Left lung (tissue), 10 donors: ENCODE data around the gene OR1L8. TPM values are rescaled to one million over a fixed set of nuclear protein-coding genes. Genes with fewer than 3 reads are reported as not detected.

Experiments
- ATAC-seq: fragments of 200-7000 bp; cut with Tn5 transposase; one replicate; pipeline ENCODE4 v1.9.1; 2020; ENCODE audit warnings: moderate library complexity
- DNase-seq, 4 donors: peaks; one replicate each; pipeline ENCODE4 v3.0.0-alpha.2; 2013 to 2020
- H3K27ac ChIP-seq, 2 donors: fragments of 200-600 bp; sonication (generic) in 1 of 2; one replicate each; pipeline versions ENCODE4 v1.5.0 to v1.8.0; 2020 to 2021
- H3K27me3 ChIP-seq, 2 donors: fragments of 200-600 bp; sonication (generic) in 1 of 2; one replicate each; pipeline versions ENCODE4 v1.5.0 to v1.8.0; 2020 to 2021
- H3K36me3 ChIP-seq, 2 donors: fragments of 200-600 bp; sonication (generic) in 1 of 2; one replicate each; pipeline versions ENCODE4 v1.5.0 to v1.8.0; 2020 to 2021
- H3K4me1 ChIP-seq, 2 donors: fragments of 200-600 bp; one replicate each; pipeline ENCODE4 v1.8.0; 2021
- H3K4me3 ChIP-seq, 2 donors: fragments of 200-600 bp; sonication (generic) in 1 of 2; one replicate each; pipeline versions ENCODE4 v1.5.0 to v1.8.0; 2020 to 2021; ENCODE audit warnings: mild to moderate bottlenecking in 1 of 2
- H3K9me3 ChIP-seq, 2 donors: fragments of 200-600 bp; sonication (generic) in 1 of 2; one replicate each; pipeline versions ENCODE4 v1.5.0 to v1.8.0; 2020 to 2021
- intact Hi-C, 2 donors: fragments of 100-400 bp; cut with DNase I; formaldehyde crosslinking; loops; one replicate each; pipeline versions ENCODE4 v1.11.2 to v1.14.2; 2022
- polyA plus RNA-seq, 6 donors: library from polyadenylated mRNA; unstranded; fragments of 120-200 nt; gene quantifications; one replicate each; pipeline ENCODE4 v1.2.1, GENCODE V29; 2013; ENCODE audit not compliant: insufficient read length in 6 of 6
- total RNA-seq, 2 donors: library from RNA; stranded (reverse); fragmentation: NEBNext Ultra II Directional; extraction: Animal tissue kit (Norgen Biotek cat#: 25700); gene quantifications; one replicate each; pipeline ENCODE4 v1.2.1, GENCODE V29; 2021
- TF ChIP-seq, protein P1 (sequence below), 2 donors: fragments of 200-600 bp; sonication (generic) in 1 of 2; IDR thresholded peaks; one replicate each; pipeline versions ENCODE4 v1.5.0 to v1.8.0; 2021; ENCODE audit warnings: antibody characterized with exemption in 2 of 2
- donor health status: DM: no; HTN: yes; CAD: no.
- donor health status: DM: no; HTN: no; CAD: no.

Gene OR1L8
- total and polyA plus RNA-seq, 8 donors, result 0.10 to 0.52 (median 0.37) TPM; not detected in 2

DNA sequence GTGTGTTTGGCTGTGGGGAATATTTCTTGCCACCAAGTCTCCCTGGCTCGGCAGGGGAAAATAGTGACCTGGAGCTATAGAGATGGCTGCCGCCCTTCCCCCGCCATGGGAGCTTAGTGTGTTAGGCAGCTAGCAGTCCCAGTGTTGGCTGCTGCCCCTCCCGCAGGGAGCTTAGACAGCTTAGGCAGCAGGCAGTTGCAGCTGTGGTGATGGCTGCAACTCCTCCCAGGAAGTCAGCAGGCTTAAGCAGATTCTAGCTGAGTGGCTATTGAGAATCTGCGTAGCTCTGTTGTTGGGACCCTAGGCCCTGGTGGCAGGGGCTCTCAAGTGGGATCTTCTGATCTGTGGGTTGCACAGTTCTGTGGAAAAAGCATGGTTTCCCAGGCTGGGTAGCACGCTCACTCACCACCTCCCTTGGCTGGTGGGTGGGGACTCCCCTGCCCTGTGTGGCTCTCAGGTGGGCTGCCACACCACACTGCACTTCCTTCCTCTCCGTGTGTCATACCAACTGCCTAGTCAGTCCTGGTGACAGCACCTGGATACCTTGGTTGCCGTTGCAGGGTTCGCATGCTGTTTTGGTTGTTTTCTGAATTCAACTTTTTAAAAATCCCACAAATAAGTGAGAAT is 20.9 kb downstream of the OR1L8 start:
- intact Hi-C loops, result no loop called here
- no peak overlapping the region for H3K4me3 ChIP-seq
- peaks cover 0 to 4% of the 10 kb centered on the region in 2 donors for H3K9me3 ChIP-seq
- TF ChIP-seq, protein P1, sequence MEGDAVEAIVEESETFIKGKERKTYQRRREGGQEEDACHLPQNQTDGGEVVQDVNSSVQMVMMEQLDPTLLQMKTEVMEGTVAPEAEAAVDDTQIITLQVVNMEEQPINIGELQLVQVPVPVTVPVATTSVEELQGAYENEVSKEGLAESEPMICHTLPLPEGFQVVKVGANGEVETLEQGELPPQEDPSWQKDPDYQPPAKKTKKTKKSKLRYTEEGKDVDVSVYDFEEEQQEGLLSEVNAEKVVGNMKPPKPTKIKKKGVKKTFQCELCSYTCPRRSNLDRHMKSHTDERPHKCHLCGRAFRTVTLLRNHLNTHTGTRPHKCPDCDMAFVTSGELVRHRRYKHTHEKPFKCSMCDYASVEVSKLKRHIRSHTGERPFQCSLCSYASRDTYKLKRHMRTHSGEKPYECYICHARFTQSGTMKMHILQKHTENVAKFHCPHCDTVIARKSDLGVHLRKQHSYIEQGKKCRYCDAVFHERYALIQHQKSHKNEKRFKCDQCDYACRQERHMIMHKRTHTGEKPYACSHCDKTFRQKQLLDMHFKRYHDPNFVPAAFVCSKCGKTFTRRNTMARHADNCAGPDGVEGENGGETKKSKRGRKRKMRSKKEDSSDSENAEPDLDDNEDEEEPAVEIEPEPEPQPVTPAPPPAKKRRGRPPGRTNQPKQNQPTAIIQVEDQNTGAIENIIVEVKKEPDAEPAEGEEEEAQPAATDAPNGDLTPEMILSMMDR (IDR thresholded peaks at IDR 0.05), result no peak
- no peak overlapping the region for H3K27ac ChIP-seq
- H3K36me3 ChIP-seq, result no peaks in the 10 kb centered on the region
- ATAC-seq (no peak), DNase-seq (no peak)
- no peaks in the 10 kb centered on the region for H3K4me1 ChIP-seq
- H3K27me3 ChIP-seq, result no peaks in the 10 kb centered on the region

DNA sequence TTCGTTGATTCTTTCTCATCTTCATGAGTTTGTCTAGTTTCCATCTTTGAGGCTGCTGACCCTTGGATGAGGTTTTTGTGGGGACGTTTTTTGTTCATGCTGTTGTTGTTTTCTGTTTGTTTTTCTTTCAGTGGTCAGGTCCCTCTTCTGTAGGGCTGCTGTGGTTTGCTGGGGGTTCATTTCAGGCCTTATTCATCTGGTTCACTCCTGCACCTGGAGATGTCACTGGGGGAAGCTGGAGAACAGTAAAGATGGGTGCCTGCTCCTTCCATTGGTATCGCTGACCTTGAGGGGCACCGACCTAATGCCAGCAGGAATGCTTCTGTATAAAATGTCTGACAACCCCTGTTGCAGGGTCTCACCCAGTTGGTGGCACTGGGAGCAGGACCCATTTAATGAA is 21.7 kb downstream of the OR1L8 start:
- Histone ChIP-seq H3K4me3 (no peak overlapping the region), H3K4me1 (no peaks in the 10 kb centered on the region), H3K27ac (no peak overlapping the region), H3K27me3 (no peaks in the 10 kb centered on the region), H3K36me3 (no peaks in the 10 kb centered on the region), H3K9me3 (peaks cover 0 to 4% of the 10 kb centered on the region in 2 donors)
- DNase-seq (no peak), ATAC-seq (no peak)
- intact Hi-C loops, result no loop called here
- TF ChIP-seq, protein P1 (IDR thresholded peaks at IDR 0.05), result no peak

DNA sequence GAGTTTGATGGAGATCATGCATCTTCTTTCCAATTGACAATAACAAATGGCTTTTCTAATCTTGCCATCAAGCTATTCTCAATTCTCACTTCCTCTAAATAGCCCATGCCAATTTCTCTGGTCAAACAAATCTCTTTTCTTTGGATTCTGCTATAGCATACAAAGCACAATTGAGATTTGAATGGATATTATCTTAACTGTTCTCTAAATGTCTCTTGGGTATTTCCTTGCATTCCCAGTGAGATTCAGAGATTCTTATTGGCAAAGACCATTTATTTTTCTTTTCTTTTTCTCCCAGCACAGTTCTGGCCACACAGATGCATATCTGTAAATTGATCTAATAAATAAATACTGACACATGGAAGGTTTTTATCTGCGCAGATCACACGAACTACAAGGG is 30.4 kb downstream of the OR1L8 start, which contains the start of gene OR1N2:
Gene OR1N2 (plus strand): TSS at position 301 of the 400 bp plus-strand sequence. CDS start 100 bp downstream, outside the sequence.
- Histone ChIP-seq H3K36me3 (no peaks in the 10 kb centered on the region), H3K27me3 (no peaks in the 10 kb centered on the region), H3K27ac (no peak within 1 kb of the TSS), H3K4me1 (no peaks in the 10 kb centered on the region), H3K9me3 (no peaks in the 10 kb centered on the region), H3K4me3 (no peak within 1 kb of the TSS)
- intact Hi-C loops, result no loop called here
- TF ChIP-seq, protein P1 (IDR thresholded peaks at IDR 0.05), result no peak
- ATAC-seq (no peak), DNase-seq (no peak)

DNA sequence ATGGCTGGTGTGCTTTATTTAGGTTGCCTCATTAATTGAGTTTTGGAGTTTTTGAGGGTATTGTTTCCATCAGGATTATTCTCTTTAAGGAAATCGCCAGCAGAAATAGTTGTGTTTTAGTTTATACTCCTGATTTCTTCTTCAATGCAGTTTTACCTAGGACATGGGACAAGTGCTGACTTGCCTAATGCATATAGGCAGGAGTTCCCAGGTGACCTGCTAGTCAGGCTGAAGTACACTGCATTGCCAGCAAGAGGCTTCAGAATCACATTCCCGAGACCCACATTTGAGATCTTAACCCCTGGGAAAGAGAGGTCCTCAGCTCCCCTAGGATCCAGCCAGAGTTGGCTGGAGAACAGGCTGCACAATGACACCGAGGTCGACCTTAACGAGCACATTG is 31.8 kb downstream of the OR1L8 start:
- Histone ChIP-seq H3K36me3 (no peaks in the 10 kb centered on the region), H3K4me1 (no peaks in the 10 kb centered on the region), H3K27ac (no peak overlapping the region), H3K9me3 (no peaks in the 10 kb centered on the region), H3K27me3 (no peaks in the 10 kb centered on the region), H3K4me3 (no peak overlapping the region)
- DNase-seq (no peak), ATAC-seq (no peak)
- intact Hi-C loops, result no loop called here
- TF ChIP-seq, protein P1 (IDR thresholded peaks at IDR 0.05), result no peak

DNA sequence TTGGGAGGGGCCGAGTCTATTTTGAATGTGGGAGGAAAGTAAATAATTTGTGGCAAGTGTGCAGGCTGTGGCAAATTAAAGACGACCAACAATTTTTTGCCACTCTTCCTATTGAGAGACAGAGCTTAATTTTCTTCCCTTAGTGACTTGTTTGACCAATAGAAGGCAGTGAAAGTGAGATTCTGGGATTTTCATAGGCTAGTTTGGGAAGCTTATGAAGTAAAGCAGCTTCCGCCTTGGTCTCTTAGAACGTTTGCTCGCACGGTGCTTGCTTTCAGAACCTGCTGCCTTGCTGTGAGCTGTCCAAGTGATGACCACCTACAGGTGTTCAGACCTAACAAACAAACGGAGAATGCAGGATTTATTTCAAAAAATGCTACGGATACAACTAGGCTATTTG is 37.0 kb downstream of the OR1L8 start:
- no peaks in the 10 kb centered on the region for H3K4me1 ChIP-seq
- H3K36me3 ChIP-seq, result no peaks in the 10 kb centered on the region
- TF ChIP-seq, protein P1 (IDR thresholded peaks at IDR 0.05), result no peak
- no peaks in the 10 kb centered on the region for H3K9me3 ChIP-seq
- ATAC-seq (no peak), DNase-seq (no peak)
- no peak overlapping the region for H3K27ac ChIP-seq
- H3K4me3 ChIP-seq, result no peak overlapping the region
- H3K27me3 ChIP-seq, result no peaks in the 10 kb centered on the region
- intact Hi-C loops, result no loop called here
